ENCODE measurements around the gene CHST1.

The CHST1 gene

DNA sequence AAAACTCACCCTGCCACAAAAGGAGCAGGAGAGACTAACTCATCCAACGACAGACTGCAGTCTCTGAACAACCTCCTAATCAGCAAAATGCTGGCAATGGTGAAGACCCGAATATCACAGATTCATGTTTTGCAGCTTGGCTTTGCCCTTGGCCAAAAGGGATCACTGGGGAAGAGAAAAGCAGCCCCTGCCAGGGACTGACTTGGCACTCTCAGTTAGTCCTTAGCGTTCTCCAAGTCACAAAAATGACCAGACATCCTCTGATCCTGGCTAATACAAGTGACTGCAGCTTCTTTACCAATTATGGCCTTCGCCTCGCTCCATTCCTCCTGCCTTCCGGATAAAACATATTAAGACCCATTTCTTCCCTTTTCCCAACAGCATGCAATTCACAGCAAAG lies 22.4 kb upstream of the CHST1 start:
- no peak for DNase-seq
- in situ Hi-C loops (cut with HindIII; ENCODE audit: low pct_ligation_motif_present, low sequenced_read_pairs), result no loop called here

DNA sequence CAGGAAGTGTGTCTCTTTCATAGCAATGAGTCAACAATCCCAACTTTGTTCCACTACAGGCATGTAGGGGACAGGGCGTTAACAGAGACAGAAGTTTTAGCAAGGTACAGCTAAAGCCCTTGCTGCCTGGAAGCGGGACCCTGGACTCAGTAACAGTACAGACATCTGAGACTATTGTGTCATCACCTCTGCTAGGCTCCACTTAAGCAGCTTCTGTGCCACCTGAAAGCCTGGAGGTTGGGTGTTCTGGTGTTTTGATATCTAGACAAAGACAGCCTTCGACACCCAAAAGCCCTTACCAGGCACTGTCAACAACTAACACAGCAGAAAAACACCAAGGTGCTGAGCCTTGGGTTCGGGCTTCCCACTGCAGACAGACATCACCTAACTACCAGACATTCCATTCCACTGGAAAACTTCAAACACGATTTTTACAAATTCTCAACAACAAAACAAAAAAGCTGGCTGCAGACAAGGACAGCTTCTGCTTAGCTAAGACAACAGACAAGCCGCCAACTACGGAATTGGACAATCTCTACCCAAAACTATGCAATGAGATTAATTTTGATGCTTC lies 20.6 kb upstream of the CHST1 start:
- in situ Hi-C loops (cut with HindIII; ENCODE audit: low pct_ligation_motif_present, low sequenced_read_pairs), result no loop called here
- no peak overlapping the region for H3K4me3 ChIP-seq (ENCODE audit: low read depth, low read length)
- no peak for DNase-seq
- no peaks in the 10 kb centered on the region for H3K36me3 ChIP-seq (replicated peaks)
- TF ChIP-seq, protein P1, sequence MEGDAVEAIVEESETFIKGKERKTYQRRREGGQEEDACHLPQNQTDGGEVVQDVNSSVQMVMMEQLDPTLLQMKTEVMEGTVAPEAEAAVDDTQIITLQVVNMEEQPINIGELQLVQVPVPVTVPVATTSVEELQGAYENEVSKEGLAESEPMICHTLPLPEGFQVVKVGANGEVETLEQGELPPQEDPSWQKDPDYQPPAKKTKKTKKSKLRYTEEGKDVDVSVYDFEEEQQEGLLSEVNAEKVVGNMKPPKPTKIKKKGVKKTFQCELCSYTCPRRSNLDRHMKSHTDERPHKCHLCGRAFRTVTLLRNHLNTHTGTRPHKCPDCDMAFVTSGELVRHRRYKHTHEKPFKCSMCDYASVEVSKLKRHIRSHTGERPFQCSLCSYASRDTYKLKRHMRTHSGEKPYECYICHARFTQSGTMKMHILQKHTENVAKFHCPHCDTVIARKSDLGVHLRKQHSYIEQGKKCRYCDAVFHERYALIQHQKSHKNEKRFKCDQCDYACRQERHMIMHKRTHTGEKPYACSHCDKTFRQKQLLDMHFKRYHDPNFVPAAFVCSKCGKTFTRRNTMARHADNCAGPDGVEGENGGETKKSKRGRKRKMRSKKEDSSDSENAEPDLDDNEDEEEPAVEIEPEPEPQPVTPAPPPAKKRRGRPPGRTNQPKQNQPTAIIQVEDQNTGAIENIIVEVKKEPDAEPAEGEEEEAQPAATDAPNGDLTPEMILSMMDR (IDR thresholded peaks at IDR 0.05; ENCODE audit: low read depth, low read length, missing control alignments), result no peak
- H3K27me3 ChIP-seq (replicated peaks), result peaks cover 11% of the 10 kb centered on the region
- H3K27ac ChIP-seq, result no peak overlapping the region

More for the DNA sequence above, 22.4 kb upstream of the CHST1 start:
- no peak overlapping the region for H3K4me3 ChIP-seq (ENCODE audit: low read depth, low read length)
- no peaks in the 10 kb centered on the region for H3K36me3 ChIP-seq (replicated peaks)
- no peak overlapping the region for H3K27ac ChIP-seq
- TF ChIP-seq, protein P1 (IDR thresholded peaks at IDR 0.05; ENCODE audit: low read depth, low read length, missing control alignments), result no peak
- H3K27me3 ChIP-seq (replicated peaks), result peaks cover 11% of the 10 kb centered on the region

DNA sequence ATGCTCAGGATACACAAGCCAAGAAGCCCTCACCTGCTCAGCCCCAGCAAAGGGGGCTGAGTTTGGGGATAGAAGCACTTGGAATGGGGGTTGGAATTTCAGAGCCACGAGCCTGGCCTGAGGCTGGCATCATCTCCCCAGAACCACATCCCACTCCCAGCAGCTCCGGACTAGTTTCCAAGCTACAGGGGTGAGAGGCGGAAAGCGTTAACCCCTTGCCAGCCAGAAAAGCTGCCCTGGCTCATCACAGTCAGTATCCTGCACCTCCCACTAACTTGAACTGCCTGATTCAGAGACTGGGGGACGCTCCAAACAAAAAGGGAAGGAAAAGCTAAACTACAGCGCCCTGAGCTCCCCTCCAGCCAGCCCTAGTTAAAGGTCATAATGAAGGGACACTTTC lies 19.0 kb upstream of the CHST1 start:
- no peak for DNase-seq
- H3K27me3 ChIP-seq (replicated peaks), result peaks cover 11% of the 10 kb centered on the region
- TF ChIP-seq, protein P1 (IDR thresholded peaks at IDR 0.05; ENCODE audit: low read depth, low read length, missing control alignments), result no peak
- no peak overlapping the region for H3K4me3 ChIP-seq (ENCODE audit: low read depth, low read length)
- H3K36me3 ChIP-seq (replicated peaks), result no peaks in the 10 kb centered on the region
- in situ Hi-C loops (cut with HindIII; ENCODE audit: low pct_ligation_motif_present, low sequenced_read_pairs), result no loop called here
- no peak overlapping the region for H3K27ac ChIP-seq

DNA sequence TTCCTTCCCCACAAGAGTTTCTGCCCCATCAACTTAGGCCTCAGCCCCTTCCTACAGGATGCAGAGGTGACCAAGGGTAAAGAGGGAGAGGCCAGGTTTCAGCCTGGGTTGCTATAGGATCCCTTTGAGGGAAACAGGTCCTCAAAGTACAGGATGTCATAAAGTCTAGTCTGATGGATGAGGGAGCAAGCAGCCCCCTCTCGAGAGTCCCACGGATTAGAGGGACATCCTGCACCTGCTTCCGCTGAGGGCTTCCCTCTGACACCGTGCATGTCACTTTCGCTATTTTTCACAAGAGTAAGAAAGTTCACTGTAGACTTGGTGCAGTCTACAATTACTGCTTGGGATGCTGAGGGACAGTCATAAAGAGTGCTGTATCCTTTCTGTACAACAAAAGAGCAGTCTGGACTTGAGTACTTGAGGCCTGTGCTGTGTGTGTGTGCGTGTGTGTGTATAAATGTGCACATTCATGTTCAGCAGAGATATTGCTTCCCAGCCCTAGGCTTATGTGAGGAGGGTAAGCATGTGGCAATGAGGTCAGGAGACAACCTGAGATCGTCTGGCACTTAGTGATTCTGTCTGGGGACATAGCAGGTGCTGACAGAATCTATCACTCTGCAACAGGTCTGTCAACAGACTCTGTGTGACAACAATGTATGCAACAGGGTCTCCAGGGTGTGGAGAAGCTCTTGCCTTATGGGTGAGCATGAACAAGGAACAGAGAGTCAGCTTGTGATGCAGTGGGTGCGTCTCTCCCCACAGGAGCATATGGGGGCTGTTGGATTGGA lies 18.0 kb upstream of the CHST1 start:
- peaks cover 8% of the 10 kb centered on the region for H3K27me3 ChIP-seq (replicated peaks)
- TF ChIP-seq, protein P1 (IDR thresholded peaks at IDR 0.05; ENCODE audit: low read depth, low read length, missing control alignments), result no peak
- no peaks in the 10 kb centered on the region for H3K36me3 ChIP-seq (replicated peaks)
- H3K27ac ChIP-seq, result no peak overlapping the region
- H3K4me3 ChIP-seq (ENCODE audit: low read depth, low read length), result no peak overlapping the region
- in situ Hi-C loops (cut with HindIII; ENCODE audit: low pct_ligation_motif_present, low sequenced_read_pairs), result no loop called here
- no peak for DNase-seq

DNA sequence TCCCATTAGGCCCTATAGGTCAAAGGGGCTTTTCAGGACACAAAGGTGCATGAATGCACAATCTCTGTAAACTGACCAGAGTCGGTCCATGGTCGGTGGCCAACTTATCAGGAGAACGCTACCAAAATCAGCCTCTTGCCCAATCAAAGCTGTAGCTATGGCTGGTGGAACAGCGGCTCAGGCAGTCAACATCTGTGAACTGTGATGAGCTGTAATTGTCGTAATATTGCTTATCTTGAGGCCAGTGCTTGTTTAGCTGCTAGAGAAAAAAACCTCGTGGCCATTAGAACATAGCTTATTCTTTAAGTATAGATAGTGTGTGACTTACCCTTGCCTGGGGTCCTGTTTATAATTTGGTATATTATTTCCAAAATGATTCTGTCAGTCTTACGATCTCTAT lies 14.4 kb upstream of the CHST1 start:
- in situ Hi-C loops (cut with HindIII; ENCODE audit: low pct_ligation_motif_present, low sequenced_read_pairs), result no loop called here

More for the DNA sequence above, 14.4 kb upstream of the CHST1 start:
- Histone ChIP-seq H3K27me3 (replicated peaks) (peaks cover 2% of the 10 kb centered on the region), H3K4me3 (ENCODE audit: low read depth, low read length) (no peak overlapping the region), H3K36me3 (replicated peaks) (no peaks in the 10 kb centered on the region), H3K27ac (no peak overlapping the region)
- DNase-seq, result no peak
- TF ChIP-seq, protein P1 (IDR thresholded peaks at IDR 0.05; ENCODE audit: low read depth, low read length, missing control alignments), result no peak
